ENCODE measurements around the gene SLC1A7.

DNA sequence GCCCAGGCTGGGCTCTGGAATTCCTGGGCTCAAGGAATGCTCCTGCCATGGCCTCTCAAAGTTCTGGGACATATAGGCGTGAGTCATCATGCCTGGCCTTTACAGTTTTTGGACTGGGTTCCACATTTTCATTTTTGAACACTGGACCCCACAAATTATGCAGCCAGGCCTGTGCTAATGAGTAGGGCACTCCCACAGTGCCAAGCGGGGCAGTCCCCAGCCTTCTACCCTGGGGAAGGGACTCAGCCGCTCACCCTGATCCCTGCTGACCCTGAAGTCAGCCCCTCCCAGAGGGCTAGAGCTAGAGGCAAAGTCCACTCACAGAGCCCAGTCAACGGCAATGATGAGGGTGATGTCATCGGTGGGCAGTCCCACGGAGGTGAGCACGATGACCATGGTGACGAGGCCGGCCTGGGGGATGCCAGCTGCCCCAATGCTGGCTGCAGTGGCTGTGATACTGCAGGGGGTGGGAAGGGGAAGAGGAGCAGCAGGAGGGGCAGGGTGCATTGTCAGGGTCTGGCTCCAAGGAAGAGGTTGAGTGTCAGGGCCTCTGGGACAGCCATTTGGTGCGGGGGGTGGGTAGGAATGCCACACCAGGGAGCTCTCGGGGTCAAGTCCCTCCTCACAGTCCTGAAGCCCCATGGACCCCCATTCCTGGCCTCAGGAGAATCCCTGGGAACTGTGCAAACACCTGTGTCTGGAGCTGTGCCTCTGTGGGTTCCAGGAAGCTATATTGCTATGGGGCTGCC is 52.8 kb downstream of the SLC1A7 start:
- TF ChIP-seq, protein P1, sequence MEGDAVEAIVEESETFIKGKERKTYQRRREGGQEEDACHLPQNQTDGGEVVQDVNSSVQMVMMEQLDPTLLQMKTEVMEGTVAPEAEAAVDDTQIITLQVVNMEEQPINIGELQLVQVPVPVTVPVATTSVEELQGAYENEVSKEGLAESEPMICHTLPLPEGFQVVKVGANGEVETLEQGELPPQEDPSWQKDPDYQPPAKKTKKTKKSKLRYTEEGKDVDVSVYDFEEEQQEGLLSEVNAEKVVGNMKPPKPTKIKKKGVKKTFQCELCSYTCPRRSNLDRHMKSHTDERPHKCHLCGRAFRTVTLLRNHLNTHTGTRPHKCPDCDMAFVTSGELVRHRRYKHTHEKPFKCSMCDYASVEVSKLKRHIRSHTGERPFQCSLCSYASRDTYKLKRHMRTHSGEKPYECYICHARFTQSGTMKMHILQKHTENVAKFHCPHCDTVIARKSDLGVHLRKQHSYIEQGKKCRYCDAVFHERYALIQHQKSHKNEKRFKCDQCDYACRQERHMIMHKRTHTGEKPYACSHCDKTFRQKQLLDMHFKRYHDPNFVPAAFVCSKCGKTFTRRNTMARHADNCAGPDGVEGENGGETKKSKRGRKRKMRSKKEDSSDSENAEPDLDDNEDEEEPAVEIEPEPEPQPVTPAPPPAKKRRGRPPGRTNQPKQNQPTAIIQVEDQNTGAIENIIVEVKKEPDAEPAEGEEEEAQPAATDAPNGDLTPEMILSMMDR (IDR thresholded peaks at IDR 0.05; ENCODE audit: poor library complexity, severe bottlenecking): no peak
- no peak for TF ChIP-seq EZH2 (IDR thresholded peaks at IDR 0.05; ENCODE audit: borderline replicate concordance, insufficient read depth, low read length, poor library complexity, severe bottlenecking)
- no peak for TF ChIP-seq EP300 (conservative IDR thresholded peaks at IDR 0.05; ENCODE audit: poor library complexity, severe bottlenecking)
- no peak for TF ChIP-seq RAD21 (conservative IDR thresholded peaks at IDR 0.05)
- no peak for TF ChIP-seq POLR2AphosphoS5 (IDR thresholded peaks at IDR 0.05)
- TF ChIP-seq, protein P2, sequence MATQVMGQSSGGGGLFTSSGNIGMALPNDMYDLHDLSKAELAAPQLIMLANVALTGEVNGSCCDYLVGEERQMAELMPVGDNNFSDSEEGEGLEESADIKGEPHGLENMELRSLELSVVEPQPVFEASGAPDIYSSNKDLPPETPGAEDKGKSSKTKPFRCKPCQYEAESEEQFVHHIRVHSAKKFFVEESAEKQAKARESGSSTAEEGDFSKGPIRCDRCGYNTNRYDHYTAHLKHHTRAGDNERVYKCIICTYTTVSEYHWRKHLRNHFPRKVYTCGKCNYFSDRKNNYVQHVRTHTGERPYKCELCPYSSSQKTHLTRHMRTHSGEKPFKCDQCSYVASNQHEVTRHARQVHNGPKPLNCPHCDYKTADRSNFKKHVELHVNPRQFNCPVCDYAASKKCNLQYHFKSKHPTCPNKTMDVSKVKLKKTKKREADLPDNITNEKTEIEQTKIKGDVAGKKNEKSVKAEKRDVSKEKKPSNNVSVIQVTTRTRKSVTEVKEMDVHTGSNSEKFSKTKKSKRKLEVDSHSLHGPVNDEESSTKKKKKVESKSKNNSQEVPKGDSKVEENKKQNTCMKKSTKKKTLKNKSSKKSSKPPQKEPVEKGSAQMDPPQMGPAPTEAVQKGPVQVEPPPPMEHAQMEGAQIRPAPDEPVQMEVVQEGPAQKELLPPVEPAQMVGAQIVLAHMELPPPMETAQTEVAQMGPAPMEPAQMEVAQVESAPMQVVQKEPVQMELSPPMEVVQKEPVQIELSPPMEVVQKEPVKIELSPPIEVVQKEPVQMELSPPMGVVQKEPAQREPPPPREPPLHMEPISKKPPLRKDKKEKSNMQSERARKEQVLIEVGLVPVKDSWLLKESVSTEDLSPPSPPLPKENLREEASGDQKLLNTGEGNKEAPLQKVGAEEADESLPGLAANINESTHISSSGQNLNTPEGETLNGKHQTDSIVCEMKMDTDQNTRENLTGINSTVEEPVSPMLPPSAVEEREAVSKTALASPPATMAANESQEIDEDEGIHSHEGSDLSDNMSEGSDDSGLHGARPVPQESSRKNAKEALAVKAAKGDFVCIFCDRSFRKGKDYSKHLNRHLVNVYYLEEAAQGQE (IDR thresholded peaks at IDR 0.05; ENCODE audit: borderline replicate concordance): no peak
- no peak for TF ChIP-seq MXI1 (conservative IDR thresholded peaks at IDR 0.05; ENCODE audit: poor library complexity, severe bottlenecking)
